Activated naive CD4-positive, alpha-beta T cell treated with anti-CD3 and anti-CD28 coated beads for 36 hours (primary cell): ENCODE measurements around the gene BTBD6. TPM values are rescaled to one million over a fixed set of nuclear protein-coding genes. Genes with fewer than 3 reads are reported as not detected.

Experiments
- CTCF ChIA-PET: fragments of 350-600 bp; sonication (Branson Sonifier 250); formaldehyde crosslinking; loops from one replicate; lab custom pipeline; 2021; ENCODE audit warnings: antibody characterized with exemption; lab: Charles Lee
- DNase-seq: peaks from one replicate; pipeline ENCODE4 v3.0.0-alpha.2; 2020
- H3K27ac Mint-ChIP-seq: one replicate; pipeline ENCODE4 v1.8.0; 2021; ENCODE audit warnings: mild to moderate bottlenecking, mixed read lengths
- H3K27me3 Mint-ChIP-seq: one replicate; pipeline ENCODE4 v1.8.0; 2021; ENCODE audit warnings: low read depth, mixed read lengths
- H3K36me3 Mint-ChIP-seq: one replicate; pipeline ENCODE4 v1.8.0; 2021; ENCODE audit warnings: low read depth, mixed read lengths
- H3K4me1 Mint-ChIP-seq: one replicate; pipeline ENCODE4 v1.8.0; 2021; ENCODE audit warnings: low read depth, mixed read lengths
- H3K4me3 Mint-ChIP-seq: one replicate; pipeline ENCODE4 v1.8.0; 2021; ENCODE audit warnings: mild to moderate bottlenecking, moderate library complexity, mixed read lengths
- H3K9me3 Mint-ChIP-seq: one replicate; pipeline ENCODE4 v1.8.0; 2021; ENCODE audit warnings: mixed read lengths
- intact Hi-C: fragments of 100-400 bp; cut with micrococcal nuclease; formaldehyde crosslinking; loops from one replicate; pipeline ENCODE4 v1.15.1; 2023
- total RNA-seq, 2 experiments: library from RNA; stranded (reverse); gene quantifications; one replicate each; pipeline ENCODE4 v1.2.3, GENCODE V29; 2021

The BTBD6 gene
- total RNA-seq, 2 experiments from 2014 or later = 24.6 to 25.6 TPM

DNA sequence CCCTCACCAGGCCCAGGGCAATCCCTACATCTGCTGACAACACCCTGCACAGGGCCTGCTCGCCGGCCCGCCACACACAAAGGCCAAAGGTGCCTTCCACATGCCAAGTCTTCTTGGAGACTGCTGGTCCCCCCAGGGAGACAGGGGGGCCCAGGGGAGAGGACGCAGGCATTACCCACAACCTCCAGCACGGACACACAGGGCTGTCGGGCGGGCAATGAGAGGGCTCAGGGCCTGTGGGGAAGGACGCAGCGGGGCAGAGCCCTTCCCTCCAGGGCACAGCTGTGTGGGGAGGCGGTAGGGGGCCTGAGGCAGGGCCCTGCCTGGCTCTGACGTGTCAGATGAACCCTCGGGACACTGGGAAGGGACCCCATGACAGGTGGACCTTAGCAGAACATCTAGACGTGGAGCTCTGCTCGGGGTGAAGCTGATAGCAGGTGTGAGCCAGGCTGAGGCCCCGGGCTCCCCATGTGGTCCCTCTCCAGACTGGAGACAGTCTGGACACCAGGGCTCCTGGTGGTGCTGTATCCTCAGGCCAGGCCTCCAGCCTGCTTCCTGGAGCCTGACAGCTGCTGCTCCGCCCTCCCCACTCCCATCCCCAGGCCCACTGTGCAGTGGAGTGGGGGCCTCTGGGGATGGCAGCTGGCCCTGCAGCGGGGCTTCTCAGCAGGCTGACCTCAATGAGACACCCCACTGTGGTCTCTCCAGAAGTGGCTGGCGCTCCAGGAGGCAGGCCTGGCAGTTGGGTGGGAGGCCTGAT is 35.6 kb upstream of the BTBD6 start:
- Mint-ChIP-seq H3K4me1 (no peaks in the 10 kb centered on the region), H3K27me3 (no peaks in the 10 kb centered on the region), H3K36me3 (peaks cover 3% of the 10 kb centered on the region), H3K4me3 (no peak overlapping the region), H3K27ac (no peak overlapping the region), H3K9me3 (no peaks in the 10 kb centered on the region)
- CTCF ChIA-PET = no interaction called here
- intact Hi-C loops = no loop called here
- DNase-seq = no peak

DNA sequence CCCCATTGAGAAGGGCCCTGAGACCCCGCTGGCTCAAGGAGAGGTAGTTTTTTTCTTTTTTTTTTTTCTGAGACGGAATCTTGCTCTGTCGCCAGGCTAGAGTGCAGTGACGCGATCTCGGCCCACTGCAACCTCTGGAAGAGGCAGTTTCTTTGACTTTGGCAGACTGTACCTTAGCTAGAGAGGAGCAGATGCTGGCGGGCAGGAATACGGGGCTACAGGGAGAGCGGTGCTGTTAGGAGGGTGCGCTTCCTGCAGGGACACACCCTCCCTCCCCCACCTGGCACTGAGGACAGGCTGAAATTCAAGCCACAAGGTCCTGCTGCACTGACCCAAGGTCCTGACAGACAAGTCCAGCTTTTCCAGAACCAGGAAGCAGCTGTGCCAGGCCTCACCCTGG is 35.0 kb upstream of the BTBD6 start:
- Mint-ChIP-seq H3K9me3 (no peaks in the 10 kb centered on the region), H3K27me3 (no peaks in the 10 kb centered on the region), H3K4me3 (no peak overlapping the region), H3K36me3 (peaks cover 4% of the 10 kb centered on the region), H3K27ac (no peak overlapping the region), H3K4me1 (no peaks in the 10 kb centered on the region)
- intact Hi-C loops = no loop called here
- CTCF ChIA-PET = no interaction called here
- DNase-seq = no peak

DNA sequence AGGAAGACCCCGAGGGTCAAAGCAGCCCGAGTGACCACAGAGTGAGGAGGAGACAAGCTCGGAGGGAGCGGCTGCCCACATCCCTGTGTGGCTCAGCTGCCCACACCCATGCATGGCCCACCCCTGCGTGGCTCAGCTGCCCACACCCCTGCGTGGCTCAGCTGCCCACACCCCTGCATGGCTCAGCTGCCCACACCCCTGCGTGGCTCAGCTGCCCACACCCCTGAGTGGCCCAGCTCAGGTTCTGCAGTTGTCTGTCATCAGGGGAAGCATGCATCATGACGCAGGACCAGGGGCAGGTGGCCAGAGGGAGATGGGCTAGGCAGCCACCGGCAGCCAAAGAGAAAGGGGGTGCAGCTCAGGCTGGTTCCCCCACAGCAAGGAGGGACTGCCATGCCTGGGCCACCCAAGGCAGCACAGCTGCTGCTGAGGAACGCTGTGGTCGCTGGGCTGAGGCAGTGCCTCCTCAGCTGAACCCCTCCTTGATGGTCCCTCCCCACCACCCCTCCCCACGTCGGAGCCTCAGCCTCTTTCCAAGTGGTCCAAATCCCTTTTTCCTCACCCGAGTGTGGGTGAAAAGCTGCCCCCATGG is 33.9 kb upstream of the BTBD6 start:
- Mint-ChIP-seq H3K9me3 (no peaks in the 10 kb centered on the region), H3K4me3 (no peak overlapping the region), H3K4me1 (no peaks in the 10 kb centered on the region), H3K36me3 (peaks cover 5% of the 10 kb centered on the region), H3K27ac (no peak overlapping the region), H3K27me3 (no peaks in the 10 kb centered on the region)
- DNase-seq = no peak
- CTCF ChIA-PET = interaction anchor here (0.6 kb wide), 2 partner anchors 9 to 101 kb away, joined by 3 read pairs; no protein-coding TSS in a partner anchor
- intact Hi-C loops = no loop called here

- Mint-ChIP-seq H3K4me1 (no peaks in the 10 kb centered on the region), H3K4me3 (no peak overlapping the region), H3K9me3 (no peaks in the 10 kb centered on the region), H3K27me3 (no peaks in the 10 kb centered on the region), H3K27ac (no peak overlapping the region), H3K36me3 (peaks cover 5% of the 10 kb centered on the region)
- intact Hi-C loops = no loop called here
- DNase-seq = no peak
- CTCF ChIA-PET = no interaction called here
Measured at GRCh38 chr14:105215602-105216001, 32.7 kb upstream of the BTBD6 start.

- no peak for DNase-seq
- Mint-ChIP-seq H3K36me3 (peaks cover 6% of the 10 kb centered on the region), H3K4me1 (no peaks in the 10 kb centered on the region), H3K9me3 (no peaks in the 10 kb centered on the region), H3K4me3 (no peak overlapping the region), H3K27ac (no peak overlapping the region), H3K27me3 (no peaks in the 10 kb centered on the region)
- CTCF ChIA-PET = no interaction called here
- intact Hi-C loops = no loop called here
Measured at GRCh38 chr14:105216490-105217247, 31.7 kb upstream of the BTBD6 start.

DNA sequence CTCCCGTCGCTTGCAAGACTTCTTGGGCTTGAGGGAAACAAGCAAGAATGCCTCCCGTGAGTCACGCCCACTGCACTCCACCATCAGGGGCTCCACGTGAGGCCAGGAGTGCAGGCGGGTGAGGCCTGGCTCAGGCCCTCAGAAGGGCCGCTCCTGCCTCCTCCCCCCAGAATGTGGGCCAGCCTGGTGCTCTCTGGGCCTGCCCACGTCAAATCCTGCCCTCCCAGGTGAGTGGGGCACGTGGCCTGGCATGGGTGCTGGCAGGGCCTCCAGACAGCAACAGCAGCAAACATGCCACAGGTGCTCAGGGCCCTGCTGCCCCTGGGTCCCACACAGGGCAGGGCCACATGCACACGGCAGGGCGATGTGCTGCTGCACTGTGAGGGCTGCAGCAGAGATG is 30.6 kb upstream of the BTBD6 start:
- no peaks in the 10 kb centered on the region for H3K4me1 Mint-ChIP-seq

DNA sequence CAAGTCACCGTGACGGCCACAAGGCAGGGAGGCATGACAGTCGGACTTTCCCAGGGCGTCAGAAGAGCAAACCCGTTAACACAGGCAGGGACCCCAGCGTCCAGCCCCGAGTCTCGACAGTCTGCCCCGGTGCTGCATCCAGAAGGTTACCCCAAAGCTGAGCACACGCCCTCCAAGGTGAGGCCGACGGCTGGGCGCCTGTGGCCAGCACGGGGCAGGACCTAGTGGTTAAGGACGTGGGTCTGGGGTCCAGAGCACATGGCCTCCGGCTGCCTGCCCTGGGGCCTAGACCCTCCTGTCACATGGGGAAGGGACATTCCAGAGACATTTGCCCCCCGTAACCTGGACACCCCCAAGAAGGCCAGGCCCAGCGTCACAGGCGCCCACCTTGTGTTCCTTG is 29.7 kb upstream of the BTBD6 start:
- DNase-seq = no peak
- Mint-ChIP-seq H3K4me3 (no peak overlapping the region), H3K9me3 (no peaks in the 10 kb centered on the region), H3K4me1 (no peaks in the 10 kb centered on the region), H3K27ac (no peak overlapping the region), H3K27me3 (no peaks in the 10 kb centered on the region), H3K36me3 (peaks cover 14% of the 10 kb centered on the region)
- CTCF ChIA-PET = interaction anchor here (0.8 kb wide), 1 partner anchor 121 kb away, joined by 3 read pairs; no protein-coding TSS in a partner anchor
- intact Hi-C loops = no loop called here

More for the DNA sequence above, 30.6 kb upstream of the BTBD6 start:
- Mint-ChIP-seq H3K9me3 (no peaks in the 10 kb centered on the region), H3K27me3 (no peaks in the 10 kb centered on the region), H3K36me3 (peaks cover 12% of the 10 kb centered on the region), H3K4me3 (no peak overlapping the region), H3K27ac (no peak overlapping the region)
- no peak for DNase-seq
- intact Hi-C loops = no loop called here
- CTCF ChIA-PET = no interaction called here

DNA sequence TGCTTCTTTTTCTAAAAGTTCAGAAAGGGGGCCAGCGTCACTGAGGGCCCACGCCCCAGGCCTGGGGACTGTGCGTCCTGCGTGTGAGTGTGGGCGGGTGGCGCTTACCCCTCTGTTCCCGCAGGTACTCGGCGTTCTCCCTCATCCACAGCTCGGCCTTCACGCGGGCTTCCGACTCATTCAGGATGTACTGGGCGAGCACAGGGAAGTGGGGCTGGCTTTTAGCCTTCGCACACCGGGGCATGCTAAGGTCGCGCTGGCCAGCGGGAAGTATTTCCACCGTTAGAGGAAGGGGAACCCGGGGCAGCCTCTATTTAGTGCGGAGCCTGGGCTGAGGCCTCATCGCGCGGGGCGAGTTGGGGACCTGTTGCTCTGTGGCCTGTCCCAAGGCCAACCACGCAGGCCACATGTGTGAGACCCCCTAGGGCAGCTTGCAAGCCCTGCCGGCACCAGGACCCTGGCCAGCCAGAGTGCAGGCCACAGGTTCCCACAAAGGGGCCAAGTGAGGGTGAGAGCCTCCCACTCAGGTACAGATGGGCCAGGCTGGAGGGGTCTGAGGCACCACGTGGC is 29.2 kb upstream of the BTBD6 start:
- DNase-seq = no peak
- H3K4me3 Mint-ChIP-seq = no peak overlapping the region
- H3K4me1 Mint-ChIP-seq = no peaks in the 10 kb centered on the region
- H3K9me3 Mint-ChIP-seq = no peaks in the 10 kb centered on the region
- intact Hi-C loops = no loop called here
- CTCF ChIA-PET = interaction anchor here (0.8 kb wide), 1 partner anchor 121 kb away, joined by 3 read pairs; no protein-coding TSS in a partner anchor
- no peaks in the 10 kb centered on the region for H3K27me3 Mint-ChIP-seq
- peaks cover 18% of the 10 kb centered on the region for H3K36me3 Mint-ChIP-seq
- H3K27ac Mint-ChIP-seq = no peak overlapping the region

- no peak overlapping the region for H3K27ac Mint-ChIP-seq
- no peaks in the 10 kb centered on the region for H3K27me3 Mint-ChIP-seq
- no peaks in the 10 kb centered on the region for H3K4me1 Mint-ChIP-seq
- DNase-seq = no peak
- H3K9me3 Mint-ChIP-seq = no peaks in the 10 kb centered on the region
- no peak overlapping the region for H3K4me3 Mint-ChIP-seq
- CTCF ChIA-PET = no interaction called here
- intact Hi-C loops = no loop called here
- peaks cover 18% of the 10 kb centered on the region for H3K36me3 Mint-ChIP-seq
Measured at GRCh38 chr14:105219753-105220152, 28.6 kb upstream of the BTBD6 start.

DNA sequence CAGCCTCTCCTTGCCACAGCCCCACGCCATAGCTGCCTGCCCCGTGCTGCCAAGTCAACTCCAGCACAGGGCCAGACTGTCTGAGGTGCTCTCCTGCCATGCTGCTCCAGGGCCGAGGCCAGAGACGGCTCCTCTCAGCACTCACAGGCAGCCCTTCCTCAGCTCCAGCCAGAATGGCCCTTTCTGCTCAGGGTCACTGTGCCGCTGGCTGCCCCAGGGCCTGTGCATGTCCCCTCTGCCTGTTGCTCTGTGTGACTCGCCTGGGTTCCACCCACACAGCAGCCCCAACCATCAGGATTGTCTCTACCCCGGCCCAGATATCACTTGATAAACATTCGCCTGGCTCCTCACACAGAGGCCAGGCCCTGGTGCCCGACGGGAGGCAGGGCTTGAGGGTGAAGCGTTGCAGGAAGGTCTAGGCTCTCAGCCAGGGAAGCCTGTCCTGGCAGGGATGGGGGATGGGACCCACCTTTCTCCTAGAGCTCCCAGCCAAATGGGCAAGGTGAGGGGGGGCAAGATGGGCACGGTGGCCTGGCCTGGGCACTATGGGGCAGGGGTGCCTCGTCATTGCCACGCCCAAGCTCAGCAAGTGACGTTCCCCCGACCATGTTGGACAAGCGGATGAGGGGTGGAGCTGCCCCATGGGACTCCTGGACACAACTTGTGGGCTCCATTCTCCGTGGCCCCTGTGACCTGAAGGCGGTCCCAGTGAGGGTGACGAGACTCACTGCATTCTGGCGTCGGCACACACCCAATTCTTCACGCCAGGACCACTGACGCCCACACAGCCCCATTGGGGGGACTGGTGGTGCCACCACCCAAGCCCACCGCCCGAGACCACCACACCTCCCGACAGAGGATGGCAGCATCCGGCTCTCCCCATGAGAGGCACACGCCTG is 27.4 kb upstream of the BTBD6 start:
- Mint-ChIP-seq H3K4me1 (no peaks in the 10 kb centered on the region), H3K27me3 (no peaks in the 10 kb centered on the region), H3K27ac (no peak overlapping the region), H3K9me3 (no peaks in the 10 kb centered on the region), H3K4me3 (no peak overlapping the region), H3K36me3 (peaks cover 17% of the 10 kb centered on the region)
- CTCF ChIA-PET = interaction anchor here (0.5 kb wide), 1 partner anchor 152 kb away, joined by 5 read pairs; no protein-coding TSS in a partner anchor
- intact Hi-C loops = no loop called here
- DNase-seq = no peak

- Mint-ChIP-seq H3K4me1 (no peaks in the 10 kb centered on the region), H3K27ac (no peak overlapping the region), H3K36me3 (peaks cover 18% of the 10 kb centered on the region), H3K9me3 (no peaks in the 10 kb centered on the region), H3K4me3 (no peak overlapping the region), H3K27me3 (no peaks in the 10 kb centered on the region)
- no peak for DNase-seq
- intact Hi-C loops = no loop called here
- CTCF ChIA-PET = no interaction called here
Measured at GRCh38 chr14:105221598-105222178, 26.6 kb upstream of the BTBD6 start.
